Right atrium auricular region (tissue), 2 donors: ENCODE data around the gene GALNT15. TPM values are rescaled to one million over a fixed set of nuclear protein-coding genes. Genes with fewer than 3 reads are reported as not detected.

ENCODE experiments used
- DNase-seq: peaks from one replicate; pipeline ENCODE4 v3.0.0-alpha.2; 2019; ENCODE audit warnings: low spot score
- H3K27ac ChIP-seq, 2 donors: fragments of 200-600 bp; sonication (generic); 1 replicate in 1 of 2; 2 replicates in 1 of 2; pipeline ENCODE4 v1.5.1; 2016 to 2019
- H3K27me3 ChIP-seq, 2 donors: fragments of 200-600 bp; sonication (generic); one replicate each; pipeline versions ENCODE4 v1.5.1 to v1.6.0; 2017 to 2019
- H3K36me3 ChIP-seq: fragments of 200-600 bp; sonication (generic); one replicate; pipeline ENCODE4 v1.5.1; 2016
- H3K4me1 ChIP-seq, 2 donors: fragments of 200-600 bp; sonication (generic); one replicate each; pipeline versions ENCODE4 v1.5.1 to v1.6.0; 2017 to 2019
- H3K4me3 ChIP-seq, 2 donors: fragments of 200-600 bp; sonication (generic); 1 replicate in 1 of 2; 2 replicates in 1 of 2; pipeline ENCODE4 v1.5.1; 2017 to 2019; ENCODE audit warnings: mild to moderate bottlenecking in 1 of 2, moderate library complexity in 1 of 2
- H3K9me3 ChIP-seq, 2 donors: fragments of 200-600 bp; sonication (generic); one replicate each; pipeline ENCODE4 v1.5.1; 2019
- total RNA-seq, 2 donors: library from RNA; depleted of rRNA; stranded (reverse); fragments of >200 nt; gene quantifications; one replicate each; pipeline ENCODE4 v1.1.0, GENCODE V29; 2016
- TF ChIP-seq, protein P1 (sequence below), 2 donors: fragments of 200-600 bp; sonication (generic); IDR thresholded peaks; one replicate each; pipeline ENCODE4 v1.5.1; 2019; ENCODE audit warnings: antibody characterized with exemption in 2 of 2

GALNT15 gene
- total RNA-seq, 2 donors from 2014 or later: 21.7 to 83.1 TPM

DNA sequence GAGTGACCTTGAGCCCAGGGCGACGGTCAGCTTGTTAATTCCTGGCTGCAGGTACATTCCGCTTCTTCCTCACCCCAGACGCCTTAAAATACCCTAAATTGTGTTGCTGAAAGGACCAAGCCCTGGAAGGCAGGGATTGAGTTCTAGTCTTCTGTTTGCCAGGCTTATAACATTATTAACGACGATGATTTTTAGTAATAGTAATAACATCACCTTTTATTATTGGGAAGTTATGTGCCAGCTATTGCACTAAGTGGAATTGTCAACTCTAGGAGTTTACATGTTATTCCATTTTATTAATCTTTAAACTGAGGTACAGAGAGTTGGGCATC lies 90.9 kb downstream of the GALNT15 start:
- Histone ChIP-seq H3K9me3 (no peaks in the 10 kb centered on the region), H3K4me3 (peak overlapping the region; percentile 90 to 97), H3K27ac (peak overlapping the region; percentile 91 to 95), H3K27me3 (no peaks in the 10 kb centered on the region), H3K4me1 (peaks cover 0 to 45% of the 10 kb centered on the region in 2 donors), H3K36me3 (peaks cover 3% of the 10 kb centered on the region)
- no peak for DNase-seq
- TF ChIP-seq, protein P1, sequence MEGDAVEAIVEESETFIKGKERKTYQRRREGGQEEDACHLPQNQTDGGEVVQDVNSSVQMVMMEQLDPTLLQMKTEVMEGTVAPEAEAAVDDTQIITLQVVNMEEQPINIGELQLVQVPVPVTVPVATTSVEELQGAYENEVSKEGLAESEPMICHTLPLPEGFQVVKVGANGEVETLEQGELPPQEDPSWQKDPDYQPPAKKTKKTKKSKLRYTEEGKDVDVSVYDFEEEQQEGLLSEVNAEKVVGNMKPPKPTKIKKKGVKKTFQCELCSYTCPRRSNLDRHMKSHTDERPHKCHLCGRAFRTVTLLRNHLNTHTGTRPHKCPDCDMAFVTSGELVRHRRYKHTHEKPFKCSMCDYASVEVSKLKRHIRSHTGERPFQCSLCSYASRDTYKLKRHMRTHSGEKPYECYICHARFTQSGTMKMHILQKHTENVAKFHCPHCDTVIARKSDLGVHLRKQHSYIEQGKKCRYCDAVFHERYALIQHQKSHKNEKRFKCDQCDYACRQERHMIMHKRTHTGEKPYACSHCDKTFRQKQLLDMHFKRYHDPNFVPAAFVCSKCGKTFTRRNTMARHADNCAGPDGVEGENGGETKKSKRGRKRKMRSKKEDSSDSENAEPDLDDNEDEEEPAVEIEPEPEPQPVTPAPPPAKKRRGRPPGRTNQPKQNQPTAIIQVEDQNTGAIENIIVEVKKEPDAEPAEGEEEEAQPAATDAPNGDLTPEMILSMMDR (IDR thresholded peaks at IDR 0.05): no peak

DNA sequence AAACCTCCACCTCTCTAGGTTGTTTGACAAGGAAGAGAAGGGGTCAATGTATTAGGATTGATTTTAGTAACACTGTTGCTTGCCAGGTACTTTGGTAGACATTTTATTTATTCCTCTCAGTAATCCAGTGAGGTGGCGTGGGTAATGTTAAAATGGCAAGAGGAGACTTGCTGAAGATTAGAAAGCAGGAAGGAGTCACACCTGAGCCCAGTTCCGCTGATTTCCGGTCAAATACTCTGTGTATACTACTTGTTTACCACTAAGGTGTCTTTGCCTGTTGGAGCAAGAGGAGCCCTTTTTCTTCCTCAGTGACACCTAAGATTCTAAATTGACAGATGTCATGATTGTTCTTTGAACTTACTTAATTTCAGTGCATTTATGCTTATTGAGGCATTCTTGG lies 92.2 kb downstream of the GALNT15 start:
- no peaks in the 10 kb centered on the region for H3K27me3 ChIP-seq
- H3K27ac ChIP-seq: peak overlapping the region in 1 of 2 donors; percentile 1
- peaks cover 0 to 45% of the 10 kb centered on the region in 2 donors for H3K4me1 ChIP-seq
- H3K4me3 ChIP-seq: no peak overlapping the region
- DNase-seq: no peak
- TF ChIP-seq, protein P1 (IDR thresholded peaks at IDR 0.05): no peak
- peaks cover 12% of the 10 kb centered on the region for H3K36me3 ChIP-seq
- H3K9me3 ChIP-seq: no peaks in the 10 kb centered on the region

DNA sequence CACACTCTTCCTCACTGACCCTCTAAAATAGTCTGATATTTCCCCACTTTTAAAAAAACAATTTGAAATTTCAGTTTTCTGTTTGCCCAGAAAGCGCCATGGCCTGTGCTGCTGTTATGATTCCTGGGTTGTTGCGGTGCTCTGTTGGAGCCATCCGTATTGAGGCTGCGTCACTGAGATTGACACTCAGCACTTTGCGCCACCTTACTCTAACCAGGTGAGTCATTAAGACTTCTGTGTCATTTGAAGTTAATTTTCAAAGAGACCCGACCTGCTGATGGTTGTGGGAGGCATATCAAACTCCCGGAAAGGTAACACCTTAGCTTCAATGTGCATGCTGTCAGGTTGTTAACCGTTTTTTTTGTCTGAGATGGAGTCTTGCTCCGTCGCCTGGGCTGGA lies 96.4 kb downstream of the GALNT15 start:
- Histone ChIP-seq H3K9me3 (no peaks in the 10 kb centered on the region), H3K27me3 (no peaks in the 10 kb centered on the region), H3K4me1 (peaks cover 0 to 21% of the 10 kb centered on the region in 2 donors), H3K36me3 (peaks cover 25% of the 10 kb centered on the region), H3K4me3 (no peak overlapping the region), H3K27ac (no peak overlapping the region)
- DNase-seq: no peak
- TF ChIP-seq, protein P1 (IDR thresholded peaks at IDR 0.05): no peak

DNA sequence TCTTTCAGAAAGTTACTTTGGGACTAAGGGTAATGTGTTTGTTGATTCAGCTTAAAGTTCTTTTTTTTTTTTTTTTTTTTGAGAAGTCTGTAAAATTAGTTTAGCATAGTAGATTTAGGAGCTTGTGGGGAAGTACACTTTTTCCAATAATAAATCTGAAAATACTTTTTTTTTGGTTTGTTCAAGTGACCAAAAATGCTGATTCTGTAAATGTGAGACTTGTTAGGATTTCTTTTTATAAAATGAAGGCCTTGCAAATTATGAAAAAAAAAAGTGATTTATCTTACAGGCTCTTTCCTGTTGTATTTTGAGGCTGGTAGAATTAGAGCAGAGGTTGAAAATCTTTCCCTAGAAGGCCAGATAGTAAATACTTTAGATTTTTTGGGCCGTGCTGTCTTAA lies 98.1 kb downstream of the GALNT15 start:
- H3K27ac ChIP-seq: no peak overlapping the region
- DNase-seq: no peak
- H3K4me3 ChIP-seq: no peak overlapping the region
- H3K4me1 ChIP-seq: peaks cover 0 to 3% of the 10 kb centered on the region in 2 donors
- H3K36me3 ChIP-seq: peaks cover 25% of the 10 kb centered on the region
- no peaks in the 10 kb centered on the region for H3K27me3 ChIP-seq
- TF ChIP-seq, protein P1 (IDR thresholded peaks at IDR 0.05): no peak
- no peaks in the 10 kb centered on the region for H3K9me3 ChIP-seq

DNA sequence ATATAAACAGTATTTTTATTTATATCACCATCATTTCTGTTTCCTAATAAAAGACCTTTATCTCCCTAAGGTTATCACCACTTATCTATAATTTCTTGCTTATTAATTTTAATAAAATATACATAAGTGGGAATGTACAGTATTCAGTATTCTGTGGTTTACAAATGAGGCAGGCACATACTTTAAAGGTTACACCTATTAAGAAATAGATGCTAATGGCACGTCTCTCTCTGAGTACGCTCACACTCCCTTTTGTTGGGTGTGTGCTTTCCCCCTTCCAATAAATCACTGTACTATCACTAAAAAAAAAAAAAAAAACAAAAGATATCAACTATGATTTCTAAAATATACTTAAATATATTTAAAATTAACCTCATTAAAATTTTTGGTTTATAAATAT lies 99.4 kb downstream of the GALNT15 start:
- H3K27me3 ChIP-seq: no peaks in the 10 kb centered on the region
- H3K4me1 ChIP-seq: no peaks in the 10 kb centered on the region
- no peak for DNase-seq
- no peaks in the 10 kb centered on the region for H3K9me3 ChIP-seq
- TF ChIP-seq, protein P1 (IDR thresholded peaks at IDR 0.05): no peak
- peaks cover 25% of the 10 kb centered on the region for H3K36me3 ChIP-seq
- H3K4me3 ChIP-seq: no peak overlapping the region
- H3K27ac ChIP-seq: no peak overlapping the region

DNA sequence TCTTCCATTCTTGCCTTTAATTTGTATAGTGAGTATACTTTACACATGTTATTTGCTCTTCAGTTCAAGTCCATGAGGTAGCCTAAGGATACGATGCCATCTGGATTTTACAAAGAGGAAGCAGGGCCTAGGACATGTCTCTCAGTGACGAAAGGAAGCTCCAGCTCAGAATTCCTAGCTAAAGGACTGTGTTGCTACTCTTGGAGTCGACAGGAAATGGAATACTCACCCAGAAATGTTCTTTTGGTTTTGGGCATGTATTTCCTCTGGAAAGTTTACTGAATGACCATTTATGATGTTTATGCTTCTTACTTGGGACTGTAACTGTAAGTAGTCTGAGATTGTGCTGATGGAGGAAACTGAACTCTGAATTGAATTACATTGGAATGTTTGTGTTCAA lies 103.0 kb downstream of the GALNT15 start:
- no peaks in the 10 kb centered on the region for H3K4me1 ChIP-seq
- no peaks in the 10 kb centered on the region for H3K27me3 ChIP-seq
- no peak overlapping the region for H3K27ac ChIP-seq
- H3K9me3 ChIP-seq: no peaks in the 10 kb centered on the region
- no peak overlapping the region for H3K4me3 ChIP-seq
- TF ChIP-seq, protein P1 (IDR thresholded peaks at IDR 0.05): no peak
- peaks cover 13% of the 10 kb centered on the region for H3K36me3 ChIP-seq
- DNase-seq: no peak
